ENCODE measurements around the gene TMEM127.

GRCh38 chr2:96207073-96207773 is 58.6 kb downstream of the TMEM127 start:
- no peak for TF ChIP-seq EZH2 (IDR thresholded peaks at IDR 0.05; ENCODE audit: borderline replicate concordance, low read depth, low read length, poor library complexity, severe bottlenecking)
- no peak for TF ChIP-seq CTCF (conservative IDR thresholded peaks at IDR 0.05; ENCODE audit: low read depth, low read length)
